ENCODE results near the gene LAMB4.

- no peak for TF ChIP-seq CTCF (IDR thresholded peaks at IDR 0.05 in 4 of 5, conservative IDR thresholded peaks at IDR 0.05 in 1 of 5)
- no peak for TF ChIP-seq POLR2A (IDR thresholded peaks at IDR 0.05)
Measured at GRCh38 chr7:108128514-108128913, 1.6 kb downstream of the LAMB4 start.
